Measurements from ENCODE around the gene KCNMA1.

Gene KCNMA1

GRCh38 chr10:76874896-76875295 is 762.7 kb downstream of the KCNMA1 start:
- H3K9me3 ChIP-seq (replicated peaks in 1 of 11): no peaks in the 10 kb centered on the region
- no peaks in the 10 kb centered on the region for H3K36me3 ChIP-seq
- H3K4me2 ChIP-seq: no peak overlapping the region
- H3K9ac ChIP-seq: no peak overlapping the region
- H3K27ac ChIP-seq: no peak overlapping the region
- H4K20me1 ChIP-seq: no peaks in the 10 kb centered on the region
- no peak for TF ChIP-seq Cebpa-rat (IDR thresholded peaks at IDR 0.05)
- peaks cover 0 to 23% (median 0%) of the 10 kb centered on the region in 11 experiments; a peak in 3 of 22 replicates for H3K27me3 ChIP-seq
- H3K4me1 ChIP-seq: peaks cover 0 to 6% (median 3%) of the 10 kb centered on the region in 10 experiments; a peak in 8 of 20 replicates
- no peak overlapping the region for H3K4me3 ChIP-seq

DNA sequence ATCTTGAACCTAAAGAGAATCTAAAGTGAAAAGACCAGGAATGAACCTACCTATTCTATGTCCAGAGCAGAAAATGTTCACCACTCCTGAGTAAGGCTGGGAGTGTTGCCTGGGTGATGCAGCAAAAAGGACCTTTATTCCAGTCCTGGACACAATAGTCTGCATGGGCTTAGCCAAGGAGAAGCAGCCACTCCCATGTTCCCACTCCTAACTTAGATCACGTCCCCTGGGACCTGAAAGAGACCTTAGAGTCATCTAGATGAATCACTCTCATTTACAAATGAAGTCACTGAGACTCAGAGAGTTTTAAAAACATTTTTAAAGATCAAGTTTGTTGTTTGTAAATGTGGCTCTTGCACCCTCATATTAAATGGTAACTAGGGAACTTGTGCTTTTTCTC is 763.4 kb downstream of the KCNMA1 start:
- peaks cover 0 to 17% (median 0%) of the 10 kb centered on the region in 11 experiments; a peak in 3 of 22 replicates for H3K27me3 ChIP-seq
- no peak overlapping the region for H3K27ac ChIP-seq
- no peak overlapping the region for H3K4me3 ChIP-seq
- no peak for TF ChIP-seq Cebpa-rat (IDR thresholded peaks at IDR 0.05)
- H3K9ac ChIP-seq: no peak overlapping the region
- H3K36me3 ChIP-seq: no peaks in the 10 kb centered on the region
- H4K20me1 ChIP-seq: no peaks in the 10 kb centered on the region
- peaks cover 0 to 6% (median 2%) of the 10 kb centered on the region in 10 experiments; a peak in 8 of 20 replicates for H3K4me1 ChIP-seq
- no peaks in the 10 kb centered on the region for H3K9me3 ChIP-seq (replicated peaks in 1 of 11)
- H3K4me2 ChIP-seq: peak overlapping the region in 4 of 11 experiments; percentile 10 to 39 (median 30); a peak in 6 of 22 replicates

DNA sequence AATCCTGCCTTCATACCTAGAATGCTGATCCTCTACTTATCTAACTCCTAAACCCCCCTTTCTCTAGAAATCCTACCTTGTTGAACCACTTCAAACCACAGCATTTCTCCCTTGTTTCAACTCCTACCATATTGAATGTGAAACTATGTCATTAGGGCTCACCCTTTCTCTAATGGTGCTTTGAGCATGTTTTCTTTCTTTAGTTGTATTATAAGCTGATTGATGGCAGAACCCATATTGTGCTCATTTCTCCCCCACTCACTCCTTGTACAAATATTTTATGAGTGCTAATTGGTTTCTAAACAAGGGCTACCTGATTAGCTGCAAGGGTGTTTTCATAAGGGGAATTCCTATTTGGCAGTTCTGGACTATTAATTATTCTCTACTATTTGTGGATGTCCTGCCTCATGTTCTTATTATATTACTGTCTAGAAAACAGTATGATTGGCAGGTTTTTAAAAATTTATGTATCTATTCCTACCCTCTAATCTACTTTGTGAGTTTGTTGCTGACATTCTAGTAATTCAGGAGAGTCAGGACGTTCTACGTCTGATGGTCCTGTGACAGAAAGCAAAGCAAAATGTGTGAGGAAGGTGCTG is 765.8 kb downstream of the KCNMA1 start:
- no peak overlapping the region for H3K4me2 ChIP-seq
- TF ChIP-seq Cebpa-rat (IDR thresholded peaks at IDR 0.05): no peak
- H3K27ac ChIP-seq: no peak overlapping the region

DNA sequence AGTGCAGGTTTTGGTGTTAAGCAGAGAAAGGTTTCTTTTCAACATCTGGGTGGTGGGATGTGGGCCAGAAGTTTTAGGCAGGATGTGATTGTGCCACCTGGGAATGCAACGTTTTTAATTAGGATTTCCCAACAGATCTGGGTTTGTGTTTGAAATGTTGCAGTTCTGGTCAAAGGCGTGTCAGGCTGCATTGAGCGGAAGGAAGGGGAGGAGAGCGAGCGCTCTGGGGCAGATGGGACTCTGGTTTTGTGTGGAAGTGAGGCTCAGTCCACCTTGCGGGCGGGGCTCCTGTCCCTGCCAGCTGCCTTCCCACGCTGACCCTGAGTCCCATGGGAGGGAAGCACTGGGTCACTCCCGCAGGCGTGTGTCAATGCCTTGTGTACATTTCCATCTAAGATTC is 767.7 kb downstream of the KCNMA1 start:
- Histone ChIP-seq H3K9ac (no peak overlapping the region), H3K4me3 (no peak overlapping the region)

More for the DNA sequence above, 765.8 kb downstream of the KCNMA1 start:
- Histone ChIP-seq H3K4me3 (no peak overlapping the region), H3K36me3 (no peaks in the 10 kb centered on the region), H3K9ac (no peak overlapping the region), H3K27me3 (no peaks in the 10 kb centered on the region), H4K20me1 (no peaks in the 10 kb centered on the region), H3K9me3 (replicated peaks in 1 of 11) (no peaks in the 10 kb centered on the region), H3K4me1 (peaks cover 0 to 6% (median 2%) of the 10 kb centered on the region in 10 experiments; a peak in 8 of 20 replicates)

GRCh38 chr10:76868098-76868977 is 769.3 kb downstream of the KCNMA1 start:
- H4K20me1 ChIP-seq: no peaks in the 10 kb centered on the region
- H3K9me3 ChIP-seq (replicated peaks in 1 of 11): no peaks in the 10 kb centered on the region
- H3K4me2 ChIP-seq: no peak overlapping the region
- H3K27ac ChIP-seq: no peak overlapping the region
- no peak overlapping the region for H3K4me3 ChIP-seq
- 0 out of 20 replicates have a peak, but pooled peaks cover 0 to 4% (median 0%) of the 10 kb centered on the region in 10 experiments for H3K4me1 ChIP-seq
- no peaks in the 10 kb centered on the region for H3K27me3 ChIP-seq
- TF ChIP-seq Cebpa-rat (IDR thresholded peaks at IDR 0.05): no peak
- H3K9ac ChIP-seq: no peak overlapping the region
- H3K36me3 ChIP-seq: no peaks in the 10 kb centered on the region

More for the DNA sequence above, 767.7 kb downstream of the KCNMA1 start:
- no peaks in the 10 kb centered on the region for H3K27me3 ChIP-seq
- no peaks in the 10 kb centered on the region for H4K20me1 ChIP-seq
- no peaks in the 10 kb centered on the region for H3K9me3 ChIP-seq (replicated peaks in 1 of 11)
- TF ChIP-seq Cebpa-rat (IDR thresholded peaks at IDR 0.05): no peak
- H3K27ac ChIP-seq: no peak overlapping the region
- peaks cover 0 to 6% (median 2%) of the 10 kb centered on the region in 10 experiments; a peak in 8 of 20 replicates for H3K4me1 ChIP-seq
- H3K4me2 ChIP-seq: peak overlapping the region in 1 of 11 experiments; percentile 16; a peak in 2 of 22 replicates
- no peaks in the 10 kb centered on the region for H3K36me3 ChIP-seq

DNA sequence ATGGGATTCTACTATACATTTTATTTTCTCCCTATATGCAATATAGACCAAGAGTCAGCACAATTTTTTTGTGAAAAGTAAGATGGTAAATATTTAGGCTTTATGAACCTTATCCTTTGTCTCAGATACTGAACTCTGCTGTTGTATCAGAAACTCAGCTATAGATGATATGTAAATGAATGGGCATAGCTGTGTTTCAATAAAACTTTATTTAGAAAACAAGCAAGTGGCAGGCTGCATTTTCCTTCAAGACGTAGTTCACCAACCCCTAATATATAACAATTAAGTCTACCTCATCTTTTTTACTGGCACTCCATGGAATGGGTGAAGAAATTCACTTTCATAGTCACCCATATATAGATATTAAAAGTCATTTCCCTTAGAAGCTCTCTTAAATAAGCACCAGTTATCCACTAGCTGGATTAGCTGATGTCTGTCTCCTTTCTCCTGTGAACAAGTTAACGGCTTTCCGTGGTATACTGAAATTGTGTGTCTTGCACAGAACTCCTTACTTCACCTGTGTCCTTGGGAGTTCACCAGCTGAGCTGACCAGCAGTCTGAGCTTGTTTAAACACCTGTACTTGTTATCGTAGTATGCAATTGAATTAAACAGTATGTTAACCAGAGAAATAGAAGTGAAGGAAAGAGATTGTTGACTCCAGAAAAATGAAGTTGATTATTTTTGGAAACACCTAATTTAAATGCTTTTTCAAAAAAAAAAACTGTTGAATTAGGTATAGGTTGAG is 770.6 kb downstream of the KCNMA1 start:
- Histone ChIP-seq H3K27ac (no peak overlapping the region), H4K20me1 (no peaks in the 10 kb centered on the region), H3K27me3 (no peaks in the 10 kb centered on the region), H3K9ac (no peak overlapping the region), H3K4me3 (no peak overlapping the region), H3K36me3 (no peaks in the 10 kb centered on the region), H3K9me3 (replicated peaks in 1 of 11) (no peaks in the 10 kb centered on the region), H3K4me1 (0 out of 20 replicates have a peak, but pooled peaks cover 0 to 4% (median 0%) of the 10 kb centered on the region in 10 experiments), H3K4me2 (no peak overlapping the region)
- TF ChIP-seq Cebpa-rat (IDR thresholded peaks at IDR 0.05): no peak

- Histone ChIP-seq H4K20me1 (no peaks in the 10 kb centered on the region), H3K9me3 (replicated peaks in 1 of 11) (no peaks in the 10 kb centered on the region), H3K4me1 (0 out of 20 replicates have a peak, but pooled peaks cover 0 to under 1% (median 0%) of the 10 kb centered on the region in 10 experiments), H3K27me3 (no peaks in the 10 kb centered on the region), H3K4me3 (no peak overlapping the region), H3K36me3 (no peaks in the 10 kb centered on the region), H3K27ac (no peak overlapping the region), H3K4me2 (no peak overlapping the region), H3K9ac (no peak overlapping the region)
- TF ChIP-seq Cebpa-rat (IDR thresholded peaks at IDR 0.05): no peak
Measured at GRCh38 chr10:76864922-76865321, 772.7 kb downstream of the KCNMA1 start.

- no peak overlapping the region for H3K9ac ChIP-seq
- peaks cover 0 to 4% (median 0%) of the 10 kb centered on the region in 10 experiments; a peak in 3 of 20 replicates for H3K4me1 ChIP-seq
- H3K9me3 ChIP-seq (replicated peaks in 1 of 11): peaks cover 0 to 4% (median 0%) of the 10 kb centered on the region in 11 experiments; a peak in 1 of 22 replicates
- no peaks in the 10 kb centered on the region for H3K36me3 ChIP-seq
- H4K20me1 ChIP-seq: no peaks in the 10 kb centered on the region
- no peak overlapping the region for H3K27ac ChIP-seq
- H3K4me3 ChIP-seq: no peak overlapping the region
- TF ChIP-seq Cebpa-rat (IDR thresholded peaks at IDR 0.05): no peak
- H3K27me3 ChIP-seq: no peaks in the 10 kb centered on the region
- H3K4me2 ChIP-seq: no peak overlapping the region
Measured at GRCh38 chr10:76858721-76859120, 778.9 kb downstream of the KCNMA1 start.

- Histone ChIP-seq H4K20me1 (no peaks in the 10 kb centered on the region), H3K4me3 (no peak overlapping the region), H3K9me3 (replicated peaks in 1 of 11) (peaks cover 1 to 10% (median 5%) of the 10 kb centered on the region in 11 experiments; a peak in 16 of 22 replicates), H3K27ac (no peak overlapping the region), H3K36me3 (no peaks in the 10 kb centered on the region), H3K4me1 (no peaks in the 10 kb centered on the region), H3K9ac (no peak overlapping the region), H3K4me2 (no peak overlapping the region), H3K27me3 (no peaks in the 10 kb centered on the region)
- no peak for TF ChIP-seq Cebpa-rat (IDR thresholded peaks at IDR 0.05)
Measured at GRCh38 chr10:76840802-76841201, 796.8 kb downstream of the KCNMA1 start.

Data from BLaER1 treated with 17β-estradiol and CSF1 and Interleukin-3, amounts not matched to agents 10 nM and 100 nM (cell line).